SK-N-SH (cell line): ENCODE results near the gene PPP1R9B.

Experiments used
- CHD2 ChIP-seq: fragments of 150-350 bp; IDR thresholded peaks from 2 replicates; pipeline ENCODE4 v1.6.1; 2018; ENCODE audit warnings: low read length; ENCODE audit not compliant: partially characterized antibody
- MAX ChIP-seq: IDR thresholded peaks from 2 replicates; pipeline ENCODE4 v1.4.0; 2012; ENCODE audit warnings: low read depth
- NRF1 ChIP-seq: IDR thresholded peaks from 2 replicates; pipeline ENCODE4 v1.6.1; 2012; ENCODE audit warnings: low read depth, mild to moderate bottlenecking, low read length
- RFX5 ChIP-seq: IDR thresholded peaks from 2 replicates; pipeline ENCODE4 v1.6.1; 2012; ENCODE audit warnings: mild to moderate bottlenecking, improper control_type of control experiment, low read length
- SIN3A ChIP-seq: IDR thresholded peaks from 2 replicates; pipeline ENCODE4 v1.6.1; 2012; ENCODE audit warnings: low read depth, mild to moderate bottlenecking, low read length, moderate library complexity, borderline replicate concordance
- SMC3 ChIP-seq: IDR thresholded peaks from 2 replicates; pipeline ENCODE4 v1.6.1; 2012; ENCODE audit warnings: low read depth, low read length, improper control_type of control experiment
- TF ChIP-seq, protein P1 (sequence below): fragments of 200-600 bp; sonication (generic); IDR thresholded peaks from 2 replicates; pipeline ENCODE4 v1.6.1; 2017; ENCODE audit warnings: antibody characterized with exemption, mild to moderate bottlenecking, moderate library complexity

- TF ChIP-seq, protein P1, sequence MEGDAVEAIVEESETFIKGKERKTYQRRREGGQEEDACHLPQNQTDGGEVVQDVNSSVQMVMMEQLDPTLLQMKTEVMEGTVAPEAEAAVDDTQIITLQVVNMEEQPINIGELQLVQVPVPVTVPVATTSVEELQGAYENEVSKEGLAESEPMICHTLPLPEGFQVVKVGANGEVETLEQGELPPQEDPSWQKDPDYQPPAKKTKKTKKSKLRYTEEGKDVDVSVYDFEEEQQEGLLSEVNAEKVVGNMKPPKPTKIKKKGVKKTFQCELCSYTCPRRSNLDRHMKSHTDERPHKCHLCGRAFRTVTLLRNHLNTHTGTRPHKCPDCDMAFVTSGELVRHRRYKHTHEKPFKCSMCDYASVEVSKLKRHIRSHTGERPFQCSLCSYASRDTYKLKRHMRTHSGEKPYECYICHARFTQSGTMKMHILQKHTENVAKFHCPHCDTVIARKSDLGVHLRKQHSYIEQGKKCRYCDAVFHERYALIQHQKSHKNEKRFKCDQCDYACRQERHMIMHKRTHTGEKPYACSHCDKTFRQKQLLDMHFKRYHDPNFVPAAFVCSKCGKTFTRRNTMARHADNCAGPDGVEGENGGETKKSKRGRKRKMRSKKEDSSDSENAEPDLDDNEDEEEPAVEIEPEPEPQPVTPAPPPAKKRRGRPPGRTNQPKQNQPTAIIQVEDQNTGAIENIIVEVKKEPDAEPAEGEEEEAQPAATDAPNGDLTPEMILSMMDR, result no peak
- no peak for TF ChIP-seq SIN3A
- TF ChIP-seq NRF1, result no peak
- no peak for TF ChIP-seq SMC3
- TF ChIP-seq RFX5, result no peak
- TF ChIP-seq CHD2, result no peak
- no peak for TF ChIP-seq MAX
These were observed 32.4 kb upstream of the PPP1R9B start for GRCh38 chr17:50182783-50183420.
